GM12873 (cell line): ENCODE results near the gene PRKACB.

ENCODE experiments used
- CTCF ChIP-seq: IDR thresholded peaks from 2 replicates; pipeline ENCODE4 v1.5.1; 2012; ENCODE audit warnings: low read depth, mild to moderate bottlenecking, moderate library complexity, low read length, control low read depth; ENCODE audit not compliant: insufficient read depth; ENCODE audit errors: missing control alignments

The PRKACB gene

GRCh38 chr1:84271441-84272151 is 127.5 kb downstream of the PRKACB start:
- no peak for TF ChIP-seq CTCF

- TF ChIP-seq CTCF: no peak
Measured at GRCh38 chr1:84272401-84272800, 128.3 kb downstream of the PRKACB start.

GRCh38 chr1:84277343-84278059 is 133.4 kb downstream of the PRKACB start:
- no peak for TF ChIP-seq CTCF

GRCh38 chr1:84278905-84279304 is 134.8 kb downstream of the PRKACB start:
- TF ChIP-seq CTCF: no peak

GRCh38 chr1:84280912-84281311 is 136.8 kb downstream of the PRKACB start:
- TF ChIP-seq CTCF: no peak

- TF ChIP-seq CTCF: no peak
Measured at GRCh38 chr1:84282780-84283333, 138.8 kb downstream of the PRKACB start.

- TF ChIP-seq CTCF: no peak
Measured at GRCh38 chr1:84283381-84283780, 139.3 kb downstream of the PRKACB start.
